SK-N-SH (cell line): ENCODE measurements around the gene RPS5.

Source experiments
- CTCF ChIP-seq: fragments of 200-600 bp; sonication (generic); IDR thresholded peaks from 2 replicates; pipeline ENCODE4 v1.6.1; 2017; ENCODE audit warnings: antibody characterized with exemption, mild to moderate bottlenecking, moderate library complexity
- FOXM1 ChIP-seq: IDR thresholded peaks from 2 replicates; pipeline ENCODE4 v1.4.0; 2012; ENCODE audit warnings: low read depth, mild to moderate bottlenecking
- RAD21 ChIP-seq: IDR thresholded peaks from 2 replicates; pipeline ENCODE4 v1.6.1; 2012; ENCODE audit warnings: mild to moderate bottlenecking, low read length
- YY1 ChIP-seq: IDR thresholded peaks from 2 replicates; pipeline ENCODE4 v1.4.0; 2012; ENCODE audit warnings: low read depth, mild to moderate bottlenecking

- no peak for TF ChIP-seq CTCF
- TF ChIP-seq RAD21 = no peak
- no peak for TF ChIP-seq FOXM1
- TF ChIP-seq YY1 = no peak
Observed at GRCh38 chr19:58428617-58429016, 41.5 kb downstream of the RPS5 start.
